Testis (tissue), 3 donors: ENCODE data around the gene TEN1. TPM values are rescaled to one million over a fixed set of nuclear protein-coding genes. Genes with fewer than 3 reads are reported as not detected.

Experiments
- DNase-seq: peaks from one replicate; pipeline ENCODE4 v3.0.0-alpha.2; 2019
- H3K27ac ChIP-seq, 2 donors: fragments of 200-600 bp; sonication (generic); one replicate each; pipeline ENCODE4 v1.5.1; 2019
- H3K27me3 ChIP-seq: fragments of 200-600 bp; sonication (generic); one replicate; pipeline ENCODE4 v1.5.1; 2019
- H3K36me3 ChIP-seq: fragments of 200-600 bp; sonication (generic); one replicate; pipeline ENCODE4 v1.5.1; 2017; ENCODE audit warnings: low read depth; ENCODE audit errors: missing control alignments
- H3K4me1 ChIP-seq: fragments of 200-600 bp; sonication (generic); one replicate; pipeline ENCODE4 v1.5.1; 2019
- H3K4me3 ChIP-seq, 2 donors: fragments of 200-600 bp; sonication (generic); one replicate each; pipeline ENCODE4 v1.5.1; 2017 to 2019
- H3K9me3 ChIP-seq: fragments of 200-600 bp; sonication (generic); one replicate; pipeline ENCODE4 v1.5.1; 2017
- POLR2A ChIP-seq: fragments of 450-650 bp; IDR thresholded peaks from one replicate; pipeline ENCODE4 v1.6.1; 2017; ENCODE audit warnings: antibody characterized with exemption, mild to moderate bottlenecking, moderate library complexity
- whole genome bisulfite sequencing, 2 donors: methylation state at CpG; one replicate each; pipeline ENCODE4 v1.1.5; 2018; 5-methylcytosine and 5-hydroxymethylcytosine counted together
- intact Hi-C: fragments of 100-400 bp; cut with DNase I; formaldehyde crosslinking; loops from one replicate; pipeline ENCODE4 v1.15.1; 2023; ENCODE audit warnings: low total_unique reads
- polyA plus RNA-seq: library from polyadenylated mRNA; stranded (reverse); fragments of 350-450 nt; fragmentation: Illumina TruSeq; extraction: RNeasy Lipid Tissue Mini Kit (QIAGEN cat#74804); gene quantifications from one replicate; pipeline ENCODE4 v1.2.3, GENCODE V29; 2014; ENCODE audit warnings: low read depth, low replicate concordance; ENCODE audit not compliant: insufficient read depth
- total RNA-seq, 2 donors: library from RNA; depleted of rRNA; stranded (reverse); fragments of >200 nt; gene quantifications; one replicate each; pipeline ENCODE4 v1.2.3, GENCODE V29; 2016
- TF ChIP-seq, protein P1 (sequence below), 3 experiments: fragments of 450-650 bp in 2 of 3; fragments of 200-600 bp in 1 of 3; sonication (generic) in 1 of 3; IDR thresholded peaks; one replicate each; pipeline ENCODE4 v1.5.1; 2016 to 2019; ENCODE audit warnings: antibody characterized with exemption in 3 of 3, mild to moderate bottlenecking in 2 of 3, moderate library complexity in 1 of 3

TEN1 gene
- total and polyA plus RNA-seq, 3 donors from 2014 or later, result 15.4 to 19.5 (median 17.8) TPM

DNA sequence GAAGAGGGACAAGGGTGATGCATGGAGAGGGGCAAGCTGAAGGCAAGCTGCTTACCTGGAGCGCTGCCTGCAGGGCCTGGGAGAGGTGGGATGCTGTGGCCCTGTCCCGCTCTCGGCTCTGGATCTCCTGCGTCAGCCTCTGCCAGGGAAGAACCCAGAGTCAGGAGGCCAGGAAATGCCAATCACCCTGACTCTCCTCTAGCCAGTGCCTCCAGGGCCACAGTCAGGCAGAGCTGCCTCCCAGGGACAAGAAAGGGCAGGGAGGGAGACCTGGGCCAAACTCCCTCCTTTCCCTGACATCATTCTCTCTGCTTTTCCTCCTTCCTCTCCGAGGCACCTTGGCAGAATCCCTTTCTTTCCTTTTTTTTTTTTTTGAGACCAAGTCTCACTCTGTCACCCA lies 32.9 kb downstream of the TEN1 start:
- WGBS, 2 donors, result 84 to 98% methylated on average over 5 of the region's 5 CpGs
- DNase-seq, result no peak
- H3K27ac ChIP-seq, result no peak overlapping the region
- no peaks in the 10 kb centered on the region for H3K9me3 ChIP-seq
- H3K4me3 ChIP-seq, result no peak overlapping the region
- TF ChIP-seq POLR2A, result no peak
- TF ChIP-seq, protein P1, sequence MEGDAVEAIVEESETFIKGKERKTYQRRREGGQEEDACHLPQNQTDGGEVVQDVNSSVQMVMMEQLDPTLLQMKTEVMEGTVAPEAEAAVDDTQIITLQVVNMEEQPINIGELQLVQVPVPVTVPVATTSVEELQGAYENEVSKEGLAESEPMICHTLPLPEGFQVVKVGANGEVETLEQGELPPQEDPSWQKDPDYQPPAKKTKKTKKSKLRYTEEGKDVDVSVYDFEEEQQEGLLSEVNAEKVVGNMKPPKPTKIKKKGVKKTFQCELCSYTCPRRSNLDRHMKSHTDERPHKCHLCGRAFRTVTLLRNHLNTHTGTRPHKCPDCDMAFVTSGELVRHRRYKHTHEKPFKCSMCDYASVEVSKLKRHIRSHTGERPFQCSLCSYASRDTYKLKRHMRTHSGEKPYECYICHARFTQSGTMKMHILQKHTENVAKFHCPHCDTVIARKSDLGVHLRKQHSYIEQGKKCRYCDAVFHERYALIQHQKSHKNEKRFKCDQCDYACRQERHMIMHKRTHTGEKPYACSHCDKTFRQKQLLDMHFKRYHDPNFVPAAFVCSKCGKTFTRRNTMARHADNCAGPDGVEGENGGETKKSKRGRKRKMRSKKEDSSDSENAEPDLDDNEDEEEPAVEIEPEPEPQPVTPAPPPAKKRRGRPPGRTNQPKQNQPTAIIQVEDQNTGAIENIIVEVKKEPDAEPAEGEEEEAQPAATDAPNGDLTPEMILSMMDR (IDR thresholded peaks at IDR 0.05), result no peak
- H3K36me3 ChIP-seq, result no peaks in the 10 kb centered on the region
- intact Hi-C loops, result no loop called here
- no peaks in the 10 kb centered on the region for H3K27me3 ChIP-seq
- peaks cover 3% of the 10 kb centered on the region for H3K4me1 ChIP-seq

DNA sequence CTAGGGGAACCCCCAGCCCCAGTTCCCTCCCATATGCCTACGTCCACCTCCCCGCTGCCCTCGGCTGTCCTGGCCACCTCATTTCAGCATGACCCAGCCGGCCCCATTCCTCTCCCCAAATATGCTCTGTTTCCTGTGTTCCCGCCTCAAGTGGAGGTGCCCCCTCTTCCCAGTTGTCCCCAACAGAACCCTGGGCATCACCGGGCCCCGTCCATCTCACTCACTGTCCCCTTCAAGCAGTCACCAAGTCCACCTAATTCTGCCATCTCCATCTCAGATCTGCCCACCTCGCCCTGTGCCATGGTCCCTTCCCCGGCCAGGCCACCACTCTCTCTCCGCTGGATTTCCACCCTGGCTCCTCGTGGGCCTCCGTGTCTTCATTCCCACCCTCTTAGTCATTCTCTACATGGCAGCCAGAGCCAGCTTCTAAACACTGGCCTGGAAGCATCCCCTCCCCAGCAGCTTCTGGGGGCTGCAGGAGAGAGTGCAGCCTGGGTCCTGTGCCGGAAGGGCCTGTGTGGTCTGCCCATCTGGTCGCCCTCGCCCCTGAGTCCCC lies 34.4 kb downstream of the TEN1 start:
- 80 to 82% methylated on average over 15 of the region's 15 CpGs for whole genome bisulfite sequencing, 2 donors
- Histone ChIP-seq H3K9me3 (no peaks in the 10 kb centered on the region), H3K27me3 (no peaks in the 10 kb centered on the region), H3K4me3 (no peak overlapping the region), H3K27ac (no peak overlapping the region), H3K4me1 (peaks cover 3% of the 10 kb centered on the region), H3K36me3 (no peaks in the 10 kb centered on the region)
- no peak for DNase-seq
- TF ChIP-seq, protein P1 (IDR thresholded peaks at IDR 0.05), result no peak
- TF ChIP-seq POLR2A, result no peak
- intact Hi-C loops, result no loop called here

DNA sequence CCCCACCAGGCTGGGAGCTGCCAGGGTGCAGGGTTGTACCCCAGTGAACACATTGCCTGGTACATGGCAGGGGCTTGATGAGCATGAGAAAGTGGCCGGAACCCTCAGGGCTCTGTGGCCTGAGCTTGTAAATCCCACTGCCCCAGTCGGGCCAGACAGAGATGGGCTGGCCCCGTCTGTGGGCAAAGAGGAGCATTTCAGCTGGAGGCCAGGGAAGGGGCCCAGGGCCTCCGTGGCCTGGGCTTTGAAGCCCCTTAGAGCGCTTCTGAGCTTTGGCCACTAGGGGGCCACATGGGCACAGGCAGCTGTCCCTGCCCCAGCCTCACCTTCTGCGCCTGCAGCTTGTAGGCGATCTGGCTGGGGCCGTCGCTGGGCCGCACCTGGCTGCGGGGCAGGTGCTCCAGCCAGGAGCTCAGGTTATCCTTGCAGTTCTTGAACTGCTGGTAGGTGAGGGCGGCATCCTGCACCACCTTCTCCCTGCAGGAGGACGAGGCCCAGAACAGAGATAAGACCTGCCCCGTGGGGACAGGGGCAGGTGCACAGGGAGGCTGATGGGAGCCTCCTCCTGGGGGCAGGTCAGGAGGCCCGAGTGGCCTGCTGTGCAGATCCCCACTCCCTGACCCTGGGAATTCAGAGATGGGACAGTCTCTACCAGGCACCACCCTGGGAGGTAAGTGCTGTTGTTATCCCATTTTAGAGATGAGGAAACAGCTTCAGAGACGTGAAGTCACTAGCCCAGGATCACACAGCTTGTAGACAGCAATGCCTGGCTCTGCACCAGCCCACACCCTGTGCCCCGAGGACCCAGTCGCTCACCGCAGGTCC lies 35.3 kb downstream of the TEN1 start:
- no peaks in the 10 kb centered on the region for H3K9me3 ChIP-seq
- peak overlapping the region in 1 of 2 donors; percentile 20 for H3K4me3 ChIP-seq
- no peaks in the 10 kb centered on the region for H3K27me3 ChIP-seq
- WGBS, 2 donors, result 18 to 26% methylated on average over 4 to 16 of the region's 19 CpGs
- H3K27ac ChIP-seq, result no peak overlapping the region
- TF ChIP-seq, protein P1 (IDR thresholded peaks at IDR 0.05), result peak; percentile 76 to 97 (median 89)
- TF ChIP-seq POLR2A, result no peak
- peaks cover 3% of the 10 kb centered on the region for H3K4me1 ChIP-seq
- H3K36me3 ChIP-seq, result no peaks in the 10 kb centered on the region
- DNase-seq, result peak; percentile 85
- intact Hi-C loops, result no loop called here

DNA sequence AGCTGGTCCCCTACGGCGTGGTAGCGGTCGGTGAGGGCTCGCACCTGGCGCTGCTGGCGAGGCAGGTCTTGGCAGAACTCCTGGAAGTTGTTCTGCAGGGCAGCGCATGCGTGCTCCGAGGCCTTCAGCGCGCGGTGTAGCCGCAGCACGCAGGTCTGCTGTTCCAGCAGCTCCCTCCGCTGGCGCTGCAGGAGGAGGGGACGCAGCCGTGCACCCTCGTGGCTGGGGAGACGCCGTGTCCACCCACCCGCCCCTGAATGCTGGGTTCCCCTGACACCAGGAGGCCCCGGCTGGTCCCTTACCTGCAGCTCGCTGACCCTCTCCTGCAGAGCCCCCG lies 35.9 kb downstream of the TEN1 start:
- H3K4me1 ChIP-seq, result peaks cover 3% of the 10 kb centered on the region
- H3K27ac ChIP-seq, result no peak overlapping the region
- no peaks in the 10 kb centered on the region for H3K36me3 ChIP-seq
- peak overlapping the region in 1 of 2 donors; percentile 20 for H3K4me3 ChIP-seq
- WGBS, 2 donors, result 68 to 73% methylated on average over 5 to 10 of the region's 26 CpGs
- intact Hi-C loops, result no loop called here
- H3K9me3 ChIP-seq, result no peaks in the 10 kb centered on the region
- TF ChIP-seq, protein P1 (IDR thresholded peaks at IDR 0.05), result no peak
- no peak for TF ChIP-seq POLR2A
- peak; percentile 43 for DNase-seq
- H3K27me3 ChIP-seq, result no peaks in the 10 kb centered on the region
